Muscle of arm (tissue), 12 donors: Measurements from ENCODE around the gene PTPN4. TPM values are rescaled to one million over a fixed set of nuclear protein-coding genes. Genes with fewer than 3 reads are reported as not detected.
"Not testable (repeated sequence)": the region's sequence is repeated elsewhere in the genome, so short reads cannot be mapped to it uniquely, and the experiment has no call there.

Source experiments
- DNase-seq: peaks from one replicate; pipeline ENCODE4 v3.0.0-alpha.2; 2013
- polyA plus RNA-seq, 12 donors: library from polyadenylated mRNA; unstranded; fragments of 120-200 nt; gene quantifications; one replicate each; pipeline ENCODE4 v1.2.1, GENCODE V29; 2013; ENCODE audit not compliant: insufficient read length in 12 of 12

PTPN4 gene
- polyA plus RNA-seq, 12 donors = 7.3 to 24.4 (median 19.6) TPM; not detected in 1

- DNase-seq = no peak
Observed at GRCh38 chr2:119941981-119942513, 182.3 kb downstream of the PTPN4 start.

- no peak for DNase-seq
Observed at GRCh38 chr2:119943058-119943457, 183.3 kb downstream of the PTPN4 start.

GRCh38 chr2:119947535-119947934, 187.8 kb downstream of the PTPN4 start:
- no peak for DNase-seq

- DNase-seq = no peak
Observed at GRCh38 chr2:119950966-119951365, 191.2 kb downstream of the PTPN4 start.

GRCh38 chr2:119958670-119959268, 199.0 kb downstream of the PTPN4 start:
- DNase-seq = no peak

- no peak for DNase-seq
Observed at GRCh38 chr2:119960821-119961220, 201.1 kb downstream of the PTPN4 start.

- no peak for DNase-seq
Observed at GRCh38 chr2:119981896-119982295, 222.2 kb downstream of the PTPN4 start.

- no peak for DNase-seq
Observed at GRCh38 chr2:119982506-119982905, 222.8 kb downstream of the PTPN4 start.

GRCh38 chr2:119983108-119983507, 223.4 kb downstream of the PTPN4 start:
- no peak for DNase-seq

- DNase-seq = no peak
Observed at GRCh38 chr2:119996148-119996547, 236.4 kb downstream of the PTPN4 start.

GRCh38 chr2:119996896-119997891, 237.5 kb downstream of the PTPN4 start:
- not testable (repeated sequence) for DNase-seq

GRCh38 chr2:120001471-120001870, 241.7 kb downstream of the PTPN4 start:
- DNase-seq = no peak

- DNase-seq = no peak
Observed at GRCh38 chr2:120004254-120004653, 244.5 kb downstream of the PTPN4 start.

GRCh38 chr2:120005834-120006521, 246.3 kb downstream of the PTPN4 start:
- DNase-seq = no peak

- DNase-seq = no peak
Observed at GRCh38 chr2:120007851-120008250, 248.1 kb downstream of the PTPN4 start.

GRCh38 chr2:120012363-120012762, 252.6 kb downstream of the PTPN4 start:
- no peak for DNase-seq

- peak; percentile 95 for DNase-seq
Observed at GRCh38 chr2:120012771-120013596, 253.3 kb downstream of the PTPN4 start, which contains the start of gene EPB41L5. TSS of gene EPB41L5 (plus strand) at chr2:120013077. CDS start at chr2:120019085, 6,008 bp downstream.

- DNase-seq = peak; percentile 4
Observed at GRCh38 chr2:120013597-120014223, 254.0 kb downstream of the PTPN4 start.

GRCh38 chr2:120014226-120014980, 254.7 kb downstream of the PTPN4 start:
- peak; percentile 17 for DNase-seq

- no peak for DNase-seq
Observed at GRCh38 chr2:120016800-120017199, 257.1 kb downstream of the PTPN4 start.
